Middle frontal gyrus (tissue), 1 donor: ENCODE data around the gene TEX51.

ENCODE experiments used
- DNase-seq: peaks from one replicate; pipeline ENCODE4 v3.0.0-alpha.2; 2015; ENCODE audit warnings: low spot score; ENCODE audit errors: extremely low spot score

The TEX51 gene

GRCh38 chr2:126949775-126950174 is 51.1 kb downstream of the TEX51 start:
- no peak for DNase-seq

DNA sequence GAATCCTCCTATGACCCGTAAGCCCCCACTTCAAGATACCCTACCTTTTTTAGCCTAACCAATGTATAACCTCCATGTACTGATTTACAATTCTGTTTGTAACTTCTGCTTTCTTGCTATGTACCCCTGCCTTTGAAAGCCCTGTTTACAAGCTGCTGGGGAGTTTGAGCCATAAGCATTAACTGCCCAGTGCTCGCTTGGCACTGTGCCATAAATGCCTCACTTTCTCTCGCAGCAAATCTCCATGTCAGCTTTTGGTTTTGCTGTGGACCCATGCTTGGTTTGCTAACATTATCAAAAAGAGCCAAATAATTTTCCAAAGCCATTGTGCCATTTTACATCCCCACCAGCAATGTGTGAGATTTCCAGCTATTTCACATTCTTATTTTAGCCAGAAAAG is 51.8 kb downstream of the TEX51 start:
- no peak for DNase-seq
